ENCODE measurements around the gene PMFBP1.

The PMFBP1 gene, protein sequence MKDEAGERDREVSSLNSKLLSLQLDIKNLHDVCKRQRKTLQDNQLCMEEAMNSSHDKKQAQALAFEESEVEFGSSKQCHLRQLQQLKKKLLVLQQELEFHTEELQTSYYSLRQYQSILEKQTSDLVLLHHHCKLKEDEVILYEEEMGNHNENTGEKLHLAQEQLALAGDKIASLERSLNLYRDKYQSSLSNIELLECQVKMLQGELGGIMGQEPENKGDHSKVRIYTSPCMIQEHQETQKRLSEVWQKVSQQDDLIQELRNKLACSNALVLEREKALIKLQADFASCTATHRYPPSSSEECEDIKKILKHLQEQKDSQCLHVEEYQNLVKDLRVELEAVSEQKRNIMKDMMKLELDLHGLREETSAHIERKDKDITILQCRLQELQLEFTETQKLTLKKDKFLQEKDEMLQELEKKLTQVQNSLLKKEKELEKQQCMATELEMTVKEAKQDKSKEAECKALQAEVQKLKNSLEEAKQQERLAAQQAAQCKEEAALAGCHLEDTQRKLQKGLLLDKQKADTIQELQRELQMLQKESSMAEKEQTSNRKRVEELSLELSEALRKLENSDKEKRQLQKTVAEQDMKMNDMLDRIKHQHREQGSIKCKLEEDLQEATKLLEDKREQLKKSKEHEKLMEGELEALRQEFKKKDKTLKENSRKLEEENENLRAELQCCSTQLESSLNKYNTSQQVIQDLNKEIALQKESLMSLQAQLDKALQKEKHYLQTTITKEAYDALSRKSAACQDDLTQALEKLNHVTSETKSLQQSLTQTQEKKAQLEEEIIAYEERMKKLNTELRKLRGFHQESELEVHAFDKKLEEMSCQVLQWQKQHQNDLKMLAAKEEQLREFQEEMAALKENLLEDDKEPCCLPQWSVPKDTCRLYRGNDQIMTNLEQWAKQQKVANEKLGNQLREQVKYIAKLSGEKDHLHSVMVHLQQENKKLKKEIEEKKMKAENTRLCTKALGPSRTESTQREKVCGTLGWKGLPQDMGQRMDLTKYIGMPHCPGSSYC

GRCh38 chr16:72172105-72173034 is at the start of gene PMFBP1:
PMFBP1 (minus strand) TSS chr16:72172155; CDS start chr16:72171208, 947 bp downstream.
- H3K4me3 ChIP-seq (ENCODE audit: low read depth, low read length): no peak within 1 kb of the TSS
- TF ChIP-seq, protein P1, sequence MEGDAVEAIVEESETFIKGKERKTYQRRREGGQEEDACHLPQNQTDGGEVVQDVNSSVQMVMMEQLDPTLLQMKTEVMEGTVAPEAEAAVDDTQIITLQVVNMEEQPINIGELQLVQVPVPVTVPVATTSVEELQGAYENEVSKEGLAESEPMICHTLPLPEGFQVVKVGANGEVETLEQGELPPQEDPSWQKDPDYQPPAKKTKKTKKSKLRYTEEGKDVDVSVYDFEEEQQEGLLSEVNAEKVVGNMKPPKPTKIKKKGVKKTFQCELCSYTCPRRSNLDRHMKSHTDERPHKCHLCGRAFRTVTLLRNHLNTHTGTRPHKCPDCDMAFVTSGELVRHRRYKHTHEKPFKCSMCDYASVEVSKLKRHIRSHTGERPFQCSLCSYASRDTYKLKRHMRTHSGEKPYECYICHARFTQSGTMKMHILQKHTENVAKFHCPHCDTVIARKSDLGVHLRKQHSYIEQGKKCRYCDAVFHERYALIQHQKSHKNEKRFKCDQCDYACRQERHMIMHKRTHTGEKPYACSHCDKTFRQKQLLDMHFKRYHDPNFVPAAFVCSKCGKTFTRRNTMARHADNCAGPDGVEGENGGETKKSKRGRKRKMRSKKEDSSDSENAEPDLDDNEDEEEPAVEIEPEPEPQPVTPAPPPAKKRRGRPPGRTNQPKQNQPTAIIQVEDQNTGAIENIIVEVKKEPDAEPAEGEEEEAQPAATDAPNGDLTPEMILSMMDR (IDR thresholded peaks at IDR 0.05; ENCODE audit: low read depth, low read length): no peak
- no peak for TF ChIP-seq POLR2A (IDR thresholded peaks at IDR 0.05; ENCODE audit: extremely low read depth, insufficient read length)
- TF ChIP-seq, protein P2, sequence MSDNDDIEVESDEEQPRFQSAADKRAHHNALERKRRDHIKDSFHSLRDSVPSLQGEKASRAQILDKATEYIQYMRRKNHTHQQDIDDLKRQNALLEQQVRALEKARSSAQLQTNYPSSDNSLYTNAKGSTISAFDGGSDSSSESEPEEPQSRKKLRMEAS (IDR thresholded peaks at IDR 0.05; ENCODE audit: low read depth, low read length): peak; percentile 94
- peak; percentile 98 for DNase-seq (ENCODE audit: low read depth)

GRCh38 chr16:72221630-72222024 is 49.7 kb upstream of the PMFBP1 start:
- H3K4me3 ChIP-seq (ENCODE audit: low read depth, low read length): no peak overlapping the region
- DNase-seq (ENCODE audit: low read depth): no peak
- TF ChIP-seq MYC (IDR thresholded peaks at IDR 0.05; ENCODE audit: low read depth, low read length) (no peak), POLR2A (IDR thresholded peaks at IDR 0.05; ENCODE audit: extremely low read depth, insufficient read length) (no peak)
- TF ChIP-seq, protein P1 (IDR thresholded peaks at IDR 0.05; ENCODE audit: low read depth, low read length): no peak
- TF ChIP-seq, protein P2 (IDR thresholded peaks at IDR 0.05; ENCODE audit: low read depth, low read length): no peak

GRCh38 chr16:72220875-72221629 is 49.1 kb upstream of the PMFBP1 start:
- no peak for DNase-seq (ENCODE audit: low read depth)
- TF ChIP-seq POLR2A (IDR thresholded peaks at IDR 0.05; ENCODE audit: extremely low read depth, insufficient read length) (no peak), MYC (IDR thresholded peaks at IDR 0.05; ENCODE audit: low read depth, low read length) (no peak)
- TF ChIP-seq, protein P2 (IDR thresholded peaks at IDR 0.05; ENCODE audit: low read depth, low read length): no peak
- TF ChIP-seq, protein P1 (IDR thresholded peaks at IDR 0.05; ENCODE audit: low read depth, low read length): no peak
- no peak overlapping the region for H3K4me3 ChIP-seq (ENCODE audit: low read depth, low read length)

DNA sequence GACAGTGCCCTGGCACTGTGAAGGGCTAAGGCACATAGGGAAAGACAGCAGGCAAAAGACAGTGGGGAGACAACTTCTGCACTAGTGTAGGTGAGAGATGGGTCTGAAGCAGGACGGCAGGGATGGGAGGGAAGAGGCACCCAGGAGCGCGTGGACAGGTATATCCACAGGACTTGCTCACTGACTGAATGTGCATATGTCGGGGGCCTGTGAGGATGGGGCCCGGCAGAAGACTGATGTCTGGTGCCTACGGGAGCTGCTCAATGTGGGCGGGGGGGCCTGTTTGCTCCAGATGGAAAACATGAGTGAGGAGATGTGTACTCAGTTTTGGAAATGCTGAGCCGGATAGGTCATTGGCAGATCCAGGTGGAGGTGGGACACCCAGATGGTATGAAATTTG is 47.3 kb upstream of the PMFBP1 start:
- H3K4me3 ChIP-seq (ENCODE audit: low read depth, low read length): no peak overlapping the region
- TF ChIP-seq, protein P1 (IDR thresholded peaks at IDR 0.05; ENCODE audit: low read depth, low read length): no peak
- TF ChIP-seq, protein P2 (IDR thresholded peaks at IDR 0.05; ENCODE audit: low read depth, low read length): no peak
- TF ChIP-seq POLR2A (IDR thresholded peaks at IDR 0.05; ENCODE audit: extremely low read depth, insufficient read length) (no peak), MYC (IDR thresholded peaks at IDR 0.05; ENCODE audit: low read depth, low read length) (no peak)
- DNase-seq (ENCODE audit: low read depth): no peak
